ENCODE results near the gene ARRDC4. TPM values are rescaled to one million over a fixed set of nuclear protein-coding genes. Genes with fewer than 3 reads are reported as not detected.

Gene ARRDC4
- total and polyA plus RNA-seq, 2 donors (not counting 3 experiments of a cell fraction or from before 2014, with no cell fraction given) = 0.97 to 1.2 TPM

DNA sequence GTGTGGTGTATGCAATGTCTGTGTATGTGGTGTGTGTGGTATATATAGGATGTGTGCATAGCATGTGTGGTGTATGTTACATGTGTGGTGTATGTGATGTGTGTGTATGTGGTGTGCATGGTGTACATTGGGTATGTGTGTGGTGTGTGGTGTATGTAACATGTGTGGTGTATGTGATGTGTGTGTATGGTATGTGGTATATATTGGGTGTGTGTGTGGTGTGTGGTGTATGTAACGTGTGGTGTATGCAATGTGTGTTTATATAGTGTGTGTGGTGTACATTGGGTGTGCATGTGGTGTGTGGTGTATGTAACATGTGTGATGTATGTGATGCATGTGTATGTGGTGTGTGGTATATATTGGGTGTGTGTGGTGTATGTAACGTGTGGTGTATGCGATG is 41.9 kb downstream of the ARRDC4 start:
- Histone ChIP-seq H3K4me2 (ENCODE audit: insufficient read depth, low read length) (no peak overlapping the region), H3K9ac (replicated peaks; ENCODE audit: extremely low read depth, insufficient read depth, low read length) (no peak overlapping the region), H2AFZ (ENCODE audit: low read depth, low read length) (no peak overlapping the region), H4K20me1 (replicated peaks; ENCODE audit: control insufficient read depth, extremely low read depth, insufficient read depth, low read length) (no peaks in the 10 kb centered on the region), H3K4me1 (ENCODE audit: control insufficient read depth, extremely low read depth, insufficient read depth, low read length) (no peaks in the 10 kb centered on the region), H3K27me3 (ENCODE audit: control insufficient read depth in 2 of 2, insufficient read depth in 2 of 2, low read length in 2 of 2) (no peaks in the 10 kb centered on the region), H3K9me3 (replicated peaks; ENCODE audit: control insufficient read depth, insufficient read depth, low read length) (no peaks in the 10 kb centered on the region), H3K36me3 (ENCODE audit: control insufficient read depth in 2 of 2, extremely low read depth in 1 of 2, insufficient read depth in 2 of 2, low read length in 2 of 2) (no peaks in the 10 kb centered on the region), H3K4me3 (replicated peaks in 1 of 3; ENCODE audit: insufficient read depth in 1 of 3, low read depth in 1 of 3, low read length in 3 of 3) (no peak overlapping the region), H3K9me1 (replicated peaks; ENCODE audit: control insufficient read depth, extremely low read depth, insufficient read depth, low read length) (no peaks in the 10 kb centered on the region), H3K79me2 (ENCODE audit: control insufficient read depth, insufficient read depth, low read length) (no peaks in the 10 kb centered on the region), H3K27ac (ENCODE audit: insufficient read depth, low read depth, low read length) (no peak overlapping the region)
- DNase-seq (ENCODE audit: low read depth, low spot score) (no peak), FAIRE-seq (no peak)
- ChIA-PET POLR2A (no interaction called here), CTCF (no interaction called here)
- BruUV-seq (replicated peaks) = no TSS peak
- TF ChIP-seq POLR2AphosphoS5 (IDR thresholded peaks at IDR 0.05; ENCODE audit: insufficient read depth, low read depth, low read length) (no peak), MAX (IDR thresholded peaks at IDR 0.05; ENCODE audit: insufficient read depth, insufficient read length) (no peak), GATA2 (IDR thresholded peaks at IDR 0.05; ENCODE audit: insufficient read depth, insufficient read length, low read depth, low read length) (no peak), EZH2 (IDR thresholded peaks at IDR 0.05; ENCODE audit: borderline replicate concordance, low read depth, low read length, severe bottlenecking) (no peak), FOS (IDR thresholded peaks at IDR 0.05; ENCODE audit: borderline replicate concordance, insufficient read depth, low read length) (no peak), POLR2A (IDR thresholded peaks at IDR 0.05; ENCODE audit: low read depth, low read length) (no peak), MYC (IDR thresholded peaks at IDR 0.05; ENCODE audit: low read depth, low read length) (no peak)
- TF ChIP-seq, protein P1, sequence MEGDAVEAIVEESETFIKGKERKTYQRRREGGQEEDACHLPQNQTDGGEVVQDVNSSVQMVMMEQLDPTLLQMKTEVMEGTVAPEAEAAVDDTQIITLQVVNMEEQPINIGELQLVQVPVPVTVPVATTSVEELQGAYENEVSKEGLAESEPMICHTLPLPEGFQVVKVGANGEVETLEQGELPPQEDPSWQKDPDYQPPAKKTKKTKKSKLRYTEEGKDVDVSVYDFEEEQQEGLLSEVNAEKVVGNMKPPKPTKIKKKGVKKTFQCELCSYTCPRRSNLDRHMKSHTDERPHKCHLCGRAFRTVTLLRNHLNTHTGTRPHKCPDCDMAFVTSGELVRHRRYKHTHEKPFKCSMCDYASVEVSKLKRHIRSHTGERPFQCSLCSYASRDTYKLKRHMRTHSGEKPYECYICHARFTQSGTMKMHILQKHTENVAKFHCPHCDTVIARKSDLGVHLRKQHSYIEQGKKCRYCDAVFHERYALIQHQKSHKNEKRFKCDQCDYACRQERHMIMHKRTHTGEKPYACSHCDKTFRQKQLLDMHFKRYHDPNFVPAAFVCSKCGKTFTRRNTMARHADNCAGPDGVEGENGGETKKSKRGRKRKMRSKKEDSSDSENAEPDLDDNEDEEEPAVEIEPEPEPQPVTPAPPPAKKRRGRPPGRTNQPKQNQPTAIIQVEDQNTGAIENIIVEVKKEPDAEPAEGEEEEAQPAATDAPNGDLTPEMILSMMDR (IDR thresholded peaks at IDR 0.05; ENCODE audit: extremely low read depth in 1 of 2, insufficient read depth in 1 of 2, low read depth in 1 of 2, low read length in 2 of 2) = no peak
- intact Hi-C loops (cut with micrococcal nuclease) (no loop called here), dilution Hi-C loops (cut with MboI; ENCODE audit: extremely low pct_ligation_motif_present, low sequenced_read_pairs) (no loop called here)
